ENCODE measurements around the gene USHBP1.

- TF ChIP-seq CTCF (IDR thresholded peaks at IDR 0.05; ENCODE audit: insufficient read depth, low read length) (no peak), POLR2AphosphoS5 (IDR thresholded peaks at IDR 0.05; ENCODE audit: low read depth) (no peak), REST (IDR thresholded peaks at IDR 0.05; ENCODE audit: insufficient replicate concordance, low read depth) (no peak), GABPA (IDR thresholded peaks at IDR 0.05; ENCODE audit: low read depth) (no peak)
Measured at GRCh38 chr19:17216058-17216670, 48.4 kb downstream of the USHBP1 start.

Measured in HL-60 (cell line).